DND-41 (cell line): ENCODE measurements around the gene IBA57.

Experiments
- ATAC-seq: fragments of 200-7000 bp; cut with Tn5 transposase; 3 replicates; pipeline ENCODE4 v1.9.1; 2021; ENCODE audit warnings: low read depth; ENCODE audit not compliant: insufficient read depth
- DNase-seq: peaks from one replicate; pipeline ENCODE4 v3.0.0-alpha.2; 2020
- H2AFZ ChIP-seq: 2 replicates; pipeline ENCODE4 v1.6.0; 2012; ENCODE audit warnings: low read depth, low read length
- H3K27ac ChIP-seq: 2 replicates; pipeline ENCODE4 v1.5.1; 2012; ENCODE audit warnings: low read length, inconsistent platforms
- H3K27me3 ChIP-seq: fragments of 200-600 bp; sonication (generic); 2 replicates; pipeline ENCODE4 v1.6.0; 2012; ENCODE audit warnings: low read length, mild to moderate bottlenecking, inconsistent platforms; ENCODE audit not compliant: insufficient read depth, poor library complexity
- H3K36me3 ChIP-seq: 2 replicates; pipeline ENCODE4 v1.5.1; 2012; ENCODE audit warnings: low read length, inconsistent platforms; ENCODE audit not compliant: insufficient read depth
- H3K4me1 ChIP-seq: 2 replicates; pipeline ENCODE4 v1.5.1; 2012; ENCODE audit warnings: mild to moderate bottlenecking, low read length; ENCODE audit not compliant: insufficient read depth
- H3K4me2 ChIP-seq: 2 replicates; pipeline ENCODE4 v1.6.0; 2012; ENCODE audit warnings: mild to moderate bottlenecking, moderate library complexity, low read length, inconsistent platforms; ENCODE audit not compliant: insufficient read depth
- H3K4me3 ChIP-seq, 2 experiments: fragments of 200-600 bp in 1 of 2; shearing (Covaris generic) in 1 of 2; 2 replicates each; pipeline ENCODE4 v1.5.1; 2012 to 2016; ENCODE audit warnings: inconsistent platforms in 2 of 2, low read length in 2 of 2, mild to moderate bottlenecking in 2 of 2, low read depth in 1 of 2, moderate library complexity in 1 of 2
- H3K79me2 ChIP-seq: 2 replicates; pipeline ENCODE4 v1.6.0; 2012; ENCODE audit warnings: low read length, inconsistent platforms; ENCODE audit not compliant: insufficient read depth
- H3K9ac ChIP-seq: 2 replicates; pipeline ENCODE4 v1.6.0; 2012; ENCODE audit warnings: low read depth, mild to moderate bottlenecking, inconsistent platforms, low read length, moderate library complexity
- H3K9me3 ChIP-seq: 2 replicates; pipeline ENCODE4 v1.5.1; 2012; ENCODE audit warnings: low read length, moderate library complexity, mild to moderate bottlenecking, inconsistent platforms; ENCODE audit not compliant: insufficient read depth, severe bottlenecking
- H4K20me1 ChIP-seq: 2 replicates; pipeline ENCODE4 v1.6.0; 2012; ENCODE audit warnings: low read length; ENCODE audit not compliant: insufficient read depth
- EZH2 ChIP-seq: IDR thresholded peaks from 3 replicates; pipeline ENCODE4 v1.6.1; 2012; ENCODE audit warnings: borderline replicate concordance, low read depth, mild to moderate bottlenecking, moderate library complexity, low read length, inconsistent platforms; ENCODE audit not compliant: severe bottlenecking
- TF ChIP-seq, protein P1 (sequence below): IDR thresholded peaks from 2 replicates; pipeline ENCODE4 v1.5.1; 2012; ENCODE audit warnings: borderline replicate concordance, low read length, moderate library complexity, mild to moderate bottlenecking; ENCODE audit not compliant: poor library complexity, severe bottlenecking; ENCODE audit errors: extremely low read depth

IBA57 gene

DNA sequence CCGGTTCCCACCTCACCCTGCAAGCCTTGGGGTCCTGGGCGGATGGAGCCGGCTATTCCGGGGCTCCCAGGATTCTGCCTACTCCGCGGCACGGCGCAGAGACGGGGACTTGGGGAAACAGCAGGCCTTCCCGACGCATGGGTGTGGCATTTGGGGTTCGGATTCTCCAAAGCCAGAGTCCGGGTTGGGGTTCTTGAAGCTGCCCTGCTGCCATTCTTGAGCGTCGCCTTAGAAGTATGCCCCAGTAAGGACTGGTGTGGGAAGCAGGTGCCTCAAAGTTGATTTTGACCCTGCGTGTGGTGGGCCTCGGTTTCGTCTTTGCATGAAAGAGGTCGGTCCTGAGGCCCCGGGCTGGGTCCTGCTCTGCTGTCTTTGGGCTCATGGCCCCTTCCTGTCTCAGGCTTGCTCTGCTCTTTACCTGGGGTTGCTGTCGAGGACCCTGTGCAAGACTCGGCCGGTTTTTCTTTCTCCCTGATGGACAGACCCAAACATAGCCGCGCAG is 24.8 kb upstream of the IBA57 start:
- Histone ChIP-seq H3K79me2 (peaks cover 57% of the 10 kb centered on the region), H3K9me3 (no peaks in the 10 kb centered on the region), H3K27me3 (peaks cover 11% of the 10 kb centered on the region), H3K4me3 (peak overlapping the region; percentile 99), H3K4me1 (peaks cover 45% of the 10 kb centered on the region), H4K20me1 (peaks cover 56% of the 10 kb centered on the region), H3K4me2 (peak overlapping the region; percentile 95), H3K36me3 (peaks cover 49% of the 10 kb centered on the region), H2AFZ (peak overlapping the region; percentile 89), H3K27ac (peak overlapping the region; percentile 88), H3K9ac (peak overlapping the region; percentile 92)
- TF ChIP-seq, protein P1, sequence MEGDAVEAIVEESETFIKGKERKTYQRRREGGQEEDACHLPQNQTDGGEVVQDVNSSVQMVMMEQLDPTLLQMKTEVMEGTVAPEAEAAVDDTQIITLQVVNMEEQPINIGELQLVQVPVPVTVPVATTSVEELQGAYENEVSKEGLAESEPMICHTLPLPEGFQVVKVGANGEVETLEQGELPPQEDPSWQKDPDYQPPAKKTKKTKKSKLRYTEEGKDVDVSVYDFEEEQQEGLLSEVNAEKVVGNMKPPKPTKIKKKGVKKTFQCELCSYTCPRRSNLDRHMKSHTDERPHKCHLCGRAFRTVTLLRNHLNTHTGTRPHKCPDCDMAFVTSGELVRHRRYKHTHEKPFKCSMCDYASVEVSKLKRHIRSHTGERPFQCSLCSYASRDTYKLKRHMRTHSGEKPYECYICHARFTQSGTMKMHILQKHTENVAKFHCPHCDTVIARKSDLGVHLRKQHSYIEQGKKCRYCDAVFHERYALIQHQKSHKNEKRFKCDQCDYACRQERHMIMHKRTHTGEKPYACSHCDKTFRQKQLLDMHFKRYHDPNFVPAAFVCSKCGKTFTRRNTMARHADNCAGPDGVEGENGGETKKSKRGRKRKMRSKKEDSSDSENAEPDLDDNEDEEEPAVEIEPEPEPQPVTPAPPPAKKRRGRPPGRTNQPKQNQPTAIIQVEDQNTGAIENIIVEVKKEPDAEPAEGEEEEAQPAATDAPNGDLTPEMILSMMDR: no peak
- no peak for TF ChIP-seq EZH2
- DNase-seq: no peak
- ATAC-seq: peak; percentile 3; the same call in 2 of the 3 replicates

DNA sequence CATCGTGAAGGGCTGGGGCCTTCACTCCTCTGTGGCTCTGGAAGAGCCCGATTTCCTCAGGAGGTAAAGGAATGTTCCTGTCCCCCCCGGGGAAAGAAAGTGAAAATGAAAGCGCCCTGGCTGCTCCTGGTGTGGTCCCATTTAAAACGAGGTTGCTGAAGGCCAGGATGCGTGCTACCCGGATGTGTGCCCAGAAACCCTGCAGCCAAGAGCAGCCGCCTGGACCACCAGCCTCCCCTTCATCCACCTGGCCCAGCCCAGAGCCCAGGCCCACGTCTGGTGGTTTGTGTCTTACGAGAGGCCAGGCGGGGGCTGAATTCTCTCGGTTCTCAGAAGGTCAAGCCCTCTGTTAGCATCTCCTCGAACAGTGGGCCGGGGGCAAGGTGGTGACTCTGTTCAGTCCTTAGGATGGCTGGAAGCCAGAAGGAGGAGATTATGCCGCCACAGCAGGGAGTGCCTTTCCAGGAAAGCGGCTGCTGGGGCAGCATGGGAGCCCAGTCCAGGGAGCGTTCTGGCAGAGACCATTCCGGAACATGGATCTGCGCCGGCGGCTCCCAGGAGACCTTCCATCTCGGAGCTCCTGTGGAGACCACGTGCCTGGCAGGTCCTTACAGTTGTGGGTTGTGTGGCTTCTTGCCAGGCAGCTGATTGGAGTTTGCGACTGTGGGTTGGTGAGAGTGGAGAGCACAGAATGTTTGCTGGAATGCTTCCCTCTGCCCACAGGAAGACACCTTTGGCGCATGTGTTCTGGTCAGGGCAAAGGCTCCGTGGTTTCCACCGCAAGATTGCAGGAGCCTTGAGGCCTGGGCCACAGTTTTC is 24.2 kb upstream of the IBA57 start:
- no peaks in the 10 kb centered on the region for H3K9me3 ChIP-seq
- H2AFZ ChIP-seq: peak overlapping the region; percentile 39; the same call in 1 of the 2 replicates
- H3K4me2 ChIP-seq: peak overlapping the region; percentile 95
- ATAC-seq: peak; percentile 13; the same call in 2 of the 3 replicates
- peak overlapping the region; percentile 88 for H3K27ac ChIP-seq
- H3K4me1 ChIP-seq: peaks cover 45% of the 10 kb centered on the region
- peaks cover 6% of the 10 kb centered on the region for H3K27me3 ChIP-seq
- DNase-seq: peak; percentile 74
- peak overlapping the region; percentile 99 for H3K4me3 ChIP-seq
- peak overlapping the region; percentile 92 for H3K9ac ChIP-seq
- H4K20me1 ChIP-seq: peaks cover 62% of the 10 kb centered on the region
- H3K79me2 ChIP-seq: peaks cover 64% of the 10 kb centered on the region
- H3K36me3 ChIP-seq: peaks cover 55% of the 10 kb centered on the region
- TF ChIP-seq, protein P1: no peak
- no peak for TF ChIP-seq EZH2

DNA sequence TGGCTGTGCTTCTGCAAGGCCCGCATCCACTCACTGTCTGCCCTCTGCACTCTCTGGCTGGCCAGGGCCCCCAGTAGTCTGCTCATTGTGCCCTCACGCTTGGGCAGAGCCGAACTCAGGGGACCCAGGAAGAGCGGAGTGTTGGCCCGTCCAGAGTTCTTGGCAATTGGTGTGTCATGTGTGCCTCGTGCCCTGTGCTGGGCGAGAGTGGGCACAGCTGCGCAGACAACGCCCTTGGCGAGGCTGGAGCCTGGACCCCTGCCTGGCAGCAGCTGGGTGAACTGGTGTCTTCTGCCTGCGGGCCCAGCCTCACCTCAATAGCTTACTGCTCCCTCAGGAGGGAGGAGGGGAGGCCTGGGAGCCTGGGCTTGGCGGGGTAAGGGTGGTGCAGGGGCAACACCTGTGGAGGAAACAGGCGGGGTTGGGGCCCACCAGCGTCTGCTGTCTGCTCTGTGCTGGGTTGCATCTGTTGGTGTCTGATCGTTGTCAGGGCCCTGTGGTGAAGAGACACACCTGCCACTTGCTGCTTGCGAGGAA is 23.4 kb upstream of the IBA57 start:
- peaks cover 63% of the 10 kb centered on the region for H3K36me3 ChIP-seq
- peak; percentile 19 for ATAC-seq
- DNase-seq: peak; percentile 78
- H3K9me3 ChIP-seq: no peaks in the 10 kb centered on the region
- H3K79me2 ChIP-seq: peaks cover 72% of the 10 kb centered on the region
- H4K20me1 ChIP-seq: peaks cover 70% of the 10 kb centered on the region
- peak overlapping the region; percentile 95 for H3K4me2 ChIP-seq
- H3K27ac ChIP-seq: peak overlapping the region; percentile 88
- H3K9ac ChIP-seq: peak overlapping the region; percentile 92
- TF ChIP-seq, protein P1: no peak
- no peak for TF ChIP-seq EZH2
- peak overlapping the region in 1 of 2 experiments; percentile 99; a peak in 3 of 4 replicates for H3K4me3 ChIP-seq
- no peak overlapping the region for H2AFZ ChIP-seq
- H3K4me1 ChIP-seq: peaks cover 45% of the 10 kb centered on the region
- H3K27me3 ChIP-seq: no peaks in the 10 kb centered on the region
